Astrocyte (in vitro differentiated cells and primary cell): ENCODE measurements around the gene FBN1. TPM values are rescaled to one million over a fixed set of nuclear protein-coding genes. Genes with fewer than 3 reads are reported as not detected.

Experiments used
- DNase-seq: peaks from one replicate; pipeline ENCODE4 v3.0.0-alpha.2; 2010; ENCODE audit warnings: low read depth
- FAIRE-seq: peaks from 2 replicates; lab custom pipeline; 2011; peaks lifted over from hg19 to GRCh38; lab: Jason Lieb, UNC
- H2AFZ ChIP-seq: 2 replicates; pipeline ENCODE4 v1.6.0; 2012; ENCODE audit warnings: low read depth, low read length, inconsistent platforms
- H3K27ac ChIP-seq: 2 replicates; pipeline ENCODE4 v1.5.1; 2011; ENCODE audit warnings: low read depth, low read length, inconsistent platforms
- H3K27me3 ChIP-seq: 2 replicates; pipeline ENCODE4 v1.6.0; 2011; ENCODE audit warnings: low read length, inconsistent platforms; ENCODE audit not compliant: insufficient read depth
- H3K36me3 ChIP-seq: 2 replicates; pipeline ENCODE4 v1.5.1; 2011; ENCODE audit warnings: low read length, inconsistent platforms; ENCODE audit not compliant: insufficient read depth
- H3K4me1 ChIP-seq: 2 replicates; pipeline ENCODE4 v1.5.1; 2011; ENCODE audit warnings: low read length, inconsistent platforms; ENCODE audit not compliant: insufficient read depth
- H3K4me2 ChIP-seq: 2 replicates; pipeline ENCODE4 v1.6.0; 2012; ENCODE audit warnings: low read length, inconsistent platforms
- H3K4me3 ChIP-seq: 2 replicates; pipeline ENCODE4 v1.5.1; 2011; ENCODE audit warnings: low read depth, mild to moderate bottlenecking, low read length, inconsistent platforms; ENCODE audit not compliant: insufficient read depth
- H3K79me2 ChIP-seq: 2 replicates; pipeline ENCODE4 v1.6.0; 2012; ENCODE audit warnings: mild to moderate bottlenecking, low read length, inconsistent platforms; ENCODE audit not compliant: insufficient read depth
- H3K9ac ChIP-seq: 2 replicates; pipeline ENCODE4 v1.6.0; 2012; ENCODE audit warnings: mild to moderate bottlenecking, low read length, inconsistent platforms
- H3K9me3 ChIP-seq: 2 replicates; pipeline ENCODE4 v1.5.1; 2012; ENCODE audit warnings: low read depth, mild to moderate bottlenecking, low read length, inconsistent platforms; ENCODE audit not compliant: insufficient read depth
- H4K20me1 ChIP-seq: 2 replicates; pipeline ENCODE4 v1.6.0; 2012; ENCODE audit warnings: low read length, inconsistent platforms; ENCODE audit not compliant: insufficient read depth
- H3K27ac Mint-ChIP-seq: one replicate; pipeline ENCODE4 v1.8.0; 2021; ENCODE audit warnings: mild to moderate bottlenecking, mixed read lengths; ENCODE audit not compliant: unreplicated experiment
- H3K27me3 Mint-ChIP-seq: one replicate; pipeline ENCODE4 v1.8.0; 2021; ENCODE audit warnings: low read depth, mixed read lengths; ENCODE audit not compliant: unreplicated experiment
- H3K36me3 Mint-ChIP-seq: one replicate; pipeline ENCODE4 v1.8.0; 2021; ENCODE audit warnings: low read depth, mixed read lengths; ENCODE audit not compliant: unreplicated experiment
- H3K4me1 Mint-ChIP-seq: one replicate; pipeline ENCODE4 v1.8.0; 2021; ENCODE audit warnings: low read depth, mixed read lengths; ENCODE audit not compliant: unreplicated experiment
- H3K4me3 Mint-ChIP-seq: one replicate; pipeline ENCODE4 v1.8.0; 2021; ENCODE audit warnings: mild to moderate bottlenecking, moderate library complexity, mixed read lengths; ENCODE audit not compliant: unreplicated experiment
- H3K9me3 Mint-ChIP-seq: one replicate; pipeline ENCODE4 v1.8.0; 2021; ENCODE audit warnings: mild to moderate bottlenecking, mixed read lengths; ENCODE audit not compliant: unreplicated experiment
- CTCF ChIP-seq: IDR thresholded peaks from 2 replicates; pipeline ENCODE4 v1.5.1; 2011; ENCODE audit warnings: low read depth, mild to moderate bottlenecking, inconsistent platforms, low read length, moderate library complexity; ENCODE audit not compliant: insufficient read depth
- EZH2 ChIP-seq: IDR thresholded peaks from 2 replicates; pipeline ENCODE4 v1.6.1; 2012; ENCODE audit warnings: mild to moderate bottlenecking, low read length, inconsistent platforms; ENCODE audit not compliant: insufficient read depth
- total RNA-seq: library from RNA; stranded (reverse); gene quantifications from 2 replicates; pipeline ENCODE4 v1.2.1, GENCODE V29; 2021

FBN1 gene
- total RNA-seq, 1 donor from 2014 or later = 210 TPM

GRCh38 chr15:48653913-48654670, 8.6 kb upstream of the FBN1 start:
- Mint-ChIP-seq H3K9me3 (no peaks in the 10 kb centered on the region), H3K36me3 (no peaks in the 10 kb centered on the region), H3K4me1 (no peaks in the 10 kb centered on the region), H3K4me3 (no peak overlapping the region), H3K27me3 (peaks cover 6% of the 10 kb centered on the region), H3K27ac (no peak overlapping the region)
- Histone ChIP-seq H3K4me1 (no peaks in the 10 kb centered on the region), H3K79me2 (no peaks in the 10 kb centered on the region), H4K20me1 (no peaks in the 10 kb centered on the region), H3K27ac (no peak overlapping the region), H3K9ac (no peak overlapping the region), H3K9me3 (no peaks in the 10 kb centered on the region), H3K4me3 (no peak overlapping the region), H3K27me3 (no peaks in the 10 kb centered on the region), H3K36me3 (no peaks in the 10 kb centered on the region), H2AFZ (no peak overlapping the region), H3K4me2 (no peak overlapping the region)
- no peak for TF ChIP-seq EZH2
- no peak for TF ChIP-seq CTCF
- DNase-seq (no peak), FAIRE-seq (no peak)

- Histone ChIP-seq H4K20me1 (no peaks in the 10 kb centered on the region), H3K9me3 (no peaks in the 10 kb centered on the region), H3K4me2 (no peak overlapping the region), H3K4me1 (no peaks in the 10 kb centered on the region), H3K9ac (no peak overlapping the region), H3K4me3 (no peak overlapping the region), H3K27ac (no peak overlapping the region), H2AFZ (no peak overlapping the region), H3K36me3 (no peaks in the 10 kb centered on the region), H3K79me2 (no peaks in the 10 kb centered on the region), H3K27me3 (no peaks in the 10 kb centered on the region)
- peaks cover 6% of the 10 kb centered on the region for H3K27me3 Mint-ChIP-seq
- H3K9me3 Mint-ChIP-seq = no peaks in the 10 kb centered on the region
- no peak overlapping the region for H3K27ac Mint-ChIP-seq
- DNase-seq (no peak), FAIRE-seq (no peak)
- H3K4me1 Mint-ChIP-seq = no peaks in the 10 kb centered on the region
- no peaks in the 10 kb centered on the region for H3K36me3 Mint-ChIP-seq
- TF ChIP-seq EZH2 (no peak), CTCF (no peak)
- H3K4me3 Mint-ChIP-seq = no peak overlapping the region
These were observed 7.7 kb upstream of the FBN1 start for GRCh38 chr15:48653216-48653615.

GRCh38 chr15:48652510-48653076, 7.1 kb upstream of the FBN1 start:
- Histone ChIP-seq H3K4me2 (no peak overlapping the region), H3K9ac (no peak overlapping the region), H3K4me3 (no peak overlapping the region), H3K36me3 (no peaks in the 10 kb centered on the region), H2AFZ (no peak overlapping the region), H3K79me2 (no peaks in the 10 kb centered on the region), H3K9me3 (no peaks in the 10 kb centered on the region), H3K4me1 (no peaks in the 10 kb centered on the region), H4K20me1 (no peaks in the 10 kb centered on the region), H3K27ac (no peak overlapping the region), H3K27me3 (no peaks in the 10 kb centered on the region)
- Mint-ChIP-seq H3K36me3 (no peaks in the 10 kb centered on the region), H3K27me3 (peaks cover 6% of the 10 kb centered on the region), H3K9me3 (no peaks in the 10 kb centered on the region), H3K27ac (no peak overlapping the region), H3K4me3 (no peak overlapping the region), H3K4me1 (no peaks in the 10 kb centered on the region)
- FAIRE-seq (peak; percentile 41), DNase-seq (no peak)
- no peak for TF ChIP-seq EZH2
- TF ChIP-seq CTCF = no peak
